GM12892 (cell line): ENCODE results near the gene FAM222A.

ENCODE experiments used
- DNase-seq: peaks from one replicate; pipeline ENCODE4 v3.0.0; 2011; ENCODE audit not compliant: insufficient read length
- FAIRE-seq: peaks from 2 replicates; lab custom pipeline; 2011; peaks lifted over from hg19 to GRCh38; lab: Jason Lieb, UNC
- POLR2A ChIP-seq: IDR thresholded peaks from 2 replicates; pipeline ENCODE4 v1.6.1; 2011; ENCODE audit warnings: low read depth, low read length, control low read depth
- POLR2AphosphoS5 ChIP-seq: IDR thresholded peaks from 2 replicates; pipeline ENCODE4 v1.6.1; 2011; ENCODE audit warnings: low read depth, low read length, control low read depth
- TAF1 ChIP-seq: IDR thresholded peaks from 2 replicates; pipeline ENCODE4 v1.6.1; 2011; ENCODE audit warnings: low read depth, mild to moderate bottlenecking, control low read depth, low read length, borderline replicate concordance

Gene FAM222A

GRCh38 chr12:109722721-109723094 lies 9.1 kb downstream of the FAM222A start:
- DNase-seq (no peak), FAIRE-seq (no peak)
- no peak for TF ChIP-seq POLR2A
- TF ChIP-seq POLR2AphosphoS5 = no peak
- TF ChIP-seq TAF1 = no peak

- FAIRE-seq = no peak
- no peak for DNase-seq
These were observed 9.8 kb downstream of the FAM222A start for GRCh38 chr12:109723311-109723881.

GRCh38 chr12:109724321-109724892 lies 10.8 kb downstream of the FAM222A start:
- FAIRE-seq (no peak), DNase-seq (no peak)
- TF ChIP-seq POLR2AphosphoS5 (no peak), TAF1 (no peak), POLR2A (no peak)

More at GRCh38 chr12:109723311-109723881, 9.8 kb downstream of the FAM222A start:
- TF ChIP-seq POLR2AphosphoS5 (no peak), POLR2A (no peak), TAF1 (no peak)

- FAIRE-seq (no peak), DNase-seq (no peak)
These were observed 11.9 kb downstream of the FAM222A start for GRCh38 chr12:109725321-109726105.

GRCh38 chr12:109726106-109726497 lies 12.5 kb downstream of the FAM222A start:
- no peak for DNase-seq
- FAIRE-seq = no peak
- TF ChIP-seq TAF1 (no peak), POLR2A (no peak), POLR2AphosphoS5 (no peak)

More at GRCh38 chr12:109725321-109726105, 11.9 kb downstream of the FAM222A start:
- TF ChIP-seq TAF1 = no peak
- TF ChIP-seq POLR2A = no peak
- no peak for TF ChIP-seq POLR2AphosphoS5

GRCh38 chr12:109726511-109727038 lies 12.9 kb downstream of the FAM222A start:
- FAIRE-seq = no peak
- TF ChIP-seq TAF1 (no peak), POLR2A (no peak), POLR2AphosphoS5 (no peak)

GRCh38 chr12:109727039-109727723 lies 13.6 kb downstream of the FAM222A start:
- TF ChIP-seq POLR2AphosphoS5 (no peak), POLR2A (no peak), TAF1 (no peak)
- no peak for DNase-seq
- FAIRE-seq = no peak

More at GRCh38 chr12:109726511-109727038, 12.9 kb downstream of the FAM222A start:
- DNase-seq = no peak

- FAIRE-seq = no peak
- DNase-seq = no peak
- TF ChIP-seq TAF1 = no peak
- no peak for TF ChIP-seq POLR2AphosphoS5
- TF ChIP-seq POLR2A = no peak
These were observed 14.4 kb downstream of the FAM222A start for GRCh38 chr12:109727746-109728726.

GRCh38 chr12:109728921-109729320 lies 15.3 kb downstream of the FAM222A start:
- TF ChIP-seq POLR2AphosphoS5 (no peak), TAF1 (no peak), POLR2A (no peak)
- no peak for DNase-seq
- no peak for FAIRE-seq

GRCh38 chr12:109729371-109729781 lies 15.8 kb downstream of the FAM222A start:
- DNase-seq = no peak
- FAIRE-seq = no peak
- TF ChIP-seq POLR2AphosphoS5 (no peak), TAF1 (no peak), POLR2A (no peak)
